HG02623 (cell line): Measurements from ENCODE around the gene PITPNC1.
"Not testable (repeated sequence)": the region's sequence is repeated elsewhere in the genome, so short reads cannot be mapped to it uniquely, and the experiment has no call there.

Experiments used
- ATAC-seq: cut with Tn5 transposase; IDR thresholded peaks from one replicate; pipeline ENCODE4 v1.9.1; 2021; ENCODE audit warnings: moderate library complexity; ENCODE audit not compliant: unreplicated experiment

The PITPNC1 gene

DNA sequence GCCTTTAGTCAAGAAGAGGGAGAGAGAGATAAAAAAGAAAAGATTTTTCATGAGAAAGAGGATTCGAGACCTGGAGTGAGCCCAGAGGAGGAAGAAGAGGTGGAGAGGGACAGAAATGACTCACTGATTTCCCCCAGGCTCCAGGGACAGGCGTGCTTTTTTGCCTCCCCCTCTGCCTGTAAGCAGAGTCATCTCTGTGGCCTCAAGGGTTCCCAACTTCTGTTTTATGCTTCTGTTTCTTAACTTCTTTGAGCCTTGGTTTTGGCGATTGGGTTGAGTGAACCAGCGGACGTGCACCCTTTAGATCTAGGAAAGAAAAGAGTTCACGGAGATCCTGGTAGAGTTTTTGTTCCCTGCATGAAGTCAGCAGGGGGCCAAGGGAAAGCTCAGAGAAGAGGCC, 192.8 kb downstream of the PITPNC1 start:
- no peak for ATAC-seq

DNA sequence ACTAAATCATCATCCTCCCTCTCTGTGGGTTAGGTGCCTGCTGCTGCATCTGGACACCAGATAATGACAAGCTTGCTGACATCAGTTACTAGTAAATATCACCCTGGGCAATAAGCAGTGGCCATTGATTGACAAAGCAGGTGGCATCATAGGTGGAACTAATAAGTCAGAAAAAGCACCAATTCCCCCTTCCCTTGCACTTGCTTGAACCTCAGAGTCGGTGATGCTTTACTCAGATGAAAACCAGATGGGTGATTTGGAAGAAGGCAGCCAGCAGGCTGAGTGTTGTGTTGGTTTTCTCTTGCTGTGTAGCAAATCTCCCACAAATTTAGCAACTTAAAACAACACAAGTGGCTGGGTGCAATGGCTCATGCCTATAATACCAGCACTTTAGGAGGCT, 193.7 kb downstream of the PITPNC1 start:
- no peak for ATAC-seq

DNA sequence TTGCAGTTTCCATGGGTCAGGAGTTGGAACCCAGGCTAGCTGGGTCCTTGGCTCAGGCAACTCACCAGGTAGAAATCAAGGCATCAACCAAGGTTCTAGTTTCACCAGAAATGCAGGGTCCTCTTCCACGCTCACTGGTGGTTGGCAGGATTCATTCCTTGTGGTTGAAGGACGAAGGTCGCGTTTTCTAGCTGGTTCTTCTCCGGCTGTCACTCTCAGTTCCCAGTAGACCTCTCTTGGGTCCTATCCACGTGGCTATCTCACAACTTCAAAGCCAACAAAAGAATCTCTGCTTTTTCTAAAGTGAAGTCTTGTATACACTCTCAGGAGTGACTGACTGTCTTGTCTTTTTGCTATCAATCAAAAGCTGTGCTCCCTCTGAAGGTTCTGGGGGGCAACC, 194.4 kb downstream of the PITPNC1 start:
- no peak for ATAC-seq

DNA sequence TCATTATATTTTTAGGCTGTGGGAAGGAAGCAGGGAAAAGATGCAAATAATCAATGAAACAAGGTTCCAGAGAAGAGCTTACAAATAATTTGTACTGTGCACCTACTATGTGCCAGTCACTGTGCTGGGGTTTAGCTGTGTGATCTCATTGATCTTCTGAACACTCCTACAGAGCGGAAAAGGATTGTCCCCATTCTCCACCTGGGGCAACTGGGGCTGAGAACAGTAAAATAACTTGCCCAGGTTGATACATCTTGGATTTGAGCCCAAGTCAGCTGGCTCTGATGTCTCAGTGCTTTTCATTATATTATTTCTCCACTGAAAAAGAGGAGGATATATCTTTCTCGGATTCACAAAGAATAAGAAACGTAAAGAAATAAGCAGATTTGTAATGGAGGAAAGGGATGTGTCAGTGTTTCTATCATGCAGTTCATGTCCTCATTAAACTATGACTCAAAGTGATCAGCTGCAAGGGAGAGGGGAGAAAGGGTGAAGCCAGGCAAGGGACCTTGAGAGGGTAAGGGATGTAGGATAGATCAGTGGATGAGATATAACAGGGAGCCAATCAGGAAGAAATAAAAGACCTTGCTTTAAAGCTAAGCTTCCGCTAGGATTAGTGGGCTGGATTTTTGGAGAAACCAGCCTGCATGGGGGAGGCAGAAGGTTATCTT, 197.0 kb downstream of the PITPNC1 start:
- ATAC-seq: no peak

DNA sequence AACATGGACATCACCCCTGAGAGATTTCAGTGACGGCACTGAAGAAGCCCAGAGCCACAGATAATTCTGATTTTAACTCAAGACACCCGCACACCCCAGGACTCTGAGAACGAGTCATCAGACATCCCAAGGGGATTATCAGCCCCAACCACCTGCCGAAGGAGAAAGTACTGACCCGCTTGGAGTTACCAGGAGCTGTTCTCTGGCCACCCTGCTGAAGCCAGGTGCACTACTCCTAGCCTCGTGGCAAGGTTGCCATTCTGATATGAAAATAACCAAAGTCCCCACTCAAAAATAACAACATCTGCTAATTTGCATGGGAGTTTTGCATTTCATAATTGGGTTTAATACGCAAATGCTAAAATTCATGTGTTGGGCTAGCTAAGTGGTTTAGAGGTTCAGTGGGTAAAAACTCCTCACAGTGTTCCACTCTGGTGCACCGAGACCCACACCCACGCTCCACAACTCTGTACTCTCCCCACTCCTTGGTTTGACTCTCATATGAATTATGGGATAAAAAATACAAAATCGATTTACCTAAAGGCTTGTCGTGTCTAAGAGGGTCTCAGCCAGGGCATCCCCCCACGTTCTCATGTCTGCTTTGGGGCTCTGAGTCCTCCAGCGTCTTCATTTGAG, 197.7 kb downstream of the PITPNC1 start:
- peak; percentile 26 for ATAC-seq

DNA sequence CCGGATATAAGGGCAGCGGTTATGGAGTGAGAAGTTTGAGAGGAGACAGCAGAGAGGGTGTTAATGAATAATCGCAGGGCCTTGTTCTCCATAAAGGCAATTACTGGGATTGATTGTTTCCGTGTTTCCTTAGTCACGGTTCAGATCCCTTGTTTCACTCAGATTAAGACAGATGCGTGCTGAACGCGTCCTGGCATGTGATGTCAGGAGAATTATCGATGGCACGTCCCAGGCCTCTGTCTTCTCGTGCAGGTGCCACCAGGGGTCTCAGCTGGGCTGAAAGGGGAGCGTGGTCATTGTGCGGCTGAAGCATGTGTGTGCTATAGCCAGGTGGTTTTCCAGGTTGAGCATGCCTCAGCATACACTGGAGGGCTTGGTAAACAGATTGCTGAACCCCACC, 198.2 kb downstream of the PITPNC1 start:
- ATAC-seq: no peak

DNA sequence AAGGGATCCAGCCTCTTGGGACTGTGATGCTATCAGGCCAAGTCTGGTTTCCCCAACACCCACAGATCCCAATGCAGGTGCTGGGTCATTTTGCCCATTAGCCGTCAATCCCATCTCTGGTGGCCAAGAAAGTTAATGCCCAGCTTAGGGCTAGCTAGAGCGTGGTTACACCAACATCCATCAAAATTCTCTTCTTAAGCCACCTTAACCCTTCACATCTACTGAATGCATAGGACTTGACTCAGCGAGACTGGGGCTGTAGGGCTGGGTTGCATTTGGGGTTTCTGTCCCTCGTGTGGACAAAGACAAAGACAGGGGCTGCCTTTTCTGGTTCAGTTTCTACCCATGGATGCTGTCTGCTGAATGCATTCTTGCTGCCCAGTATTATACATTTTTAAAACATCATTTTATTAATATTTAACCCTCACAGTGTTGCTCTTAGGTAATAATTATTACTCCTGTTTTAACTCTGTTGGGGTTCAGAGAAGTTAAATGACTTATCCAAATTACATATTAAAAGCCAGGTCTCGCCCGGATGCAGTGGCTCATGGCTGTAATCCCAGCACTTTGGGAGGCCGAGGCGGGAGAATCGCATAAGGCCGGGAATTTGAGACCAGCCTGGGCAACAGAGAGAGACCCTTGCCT, 199.5 kb downstream of the PITPNC1 start:
- ATAC-seq: no peak

DNA sequence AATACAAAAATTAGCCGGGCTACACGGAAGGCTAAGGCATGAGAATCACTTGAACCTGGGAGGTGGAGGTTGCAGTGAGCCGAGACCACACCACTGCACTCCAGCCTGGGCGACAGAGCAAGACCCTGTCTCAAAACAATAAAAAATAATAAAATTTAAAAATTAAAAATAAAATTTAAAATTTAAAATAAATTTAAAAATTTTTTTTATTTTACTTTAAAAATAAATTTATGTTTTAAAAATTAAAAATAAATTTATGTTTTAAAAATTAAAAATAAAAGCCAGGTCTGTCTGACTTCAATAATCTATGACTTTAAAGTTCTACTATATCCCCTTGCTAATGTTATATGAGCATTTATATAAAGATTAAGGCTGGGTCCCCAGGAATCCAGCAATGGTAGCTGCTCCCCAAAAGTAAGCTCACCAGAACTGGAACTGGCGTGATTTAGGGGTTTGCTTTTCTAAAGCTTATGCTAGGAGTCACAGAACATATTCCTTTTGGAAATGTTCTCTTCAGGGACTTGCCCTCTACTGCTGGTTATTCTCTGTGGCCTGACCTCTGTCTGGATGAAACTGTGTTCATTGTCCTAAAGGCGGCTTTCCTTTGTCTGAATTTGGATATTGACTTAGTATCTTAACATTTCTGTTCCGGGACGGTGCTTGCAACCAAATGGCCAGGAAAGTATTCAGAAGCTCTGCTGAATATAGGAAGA, 200.5 kb downstream of the PITPNC1 start:
- ATAC-seq: no peak

DNA sequence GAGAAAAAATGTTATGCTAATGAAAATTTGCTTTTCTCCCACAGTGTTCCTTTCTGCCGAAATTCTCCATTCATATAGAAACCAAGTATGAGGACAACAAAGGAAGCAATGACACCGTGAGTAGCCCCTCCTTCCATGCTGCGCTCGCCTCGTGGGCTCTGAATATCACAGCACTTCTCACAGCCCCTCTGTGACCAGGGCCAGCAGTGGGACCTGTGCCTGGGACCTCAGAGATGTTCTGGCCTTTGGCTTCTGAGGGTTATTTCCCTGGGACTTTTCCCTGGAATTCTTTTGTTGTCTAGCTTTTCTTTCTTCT, 201.0 kb downstream of the PITPNC1 start:
- ATAC-seq: no peak

DNA sequence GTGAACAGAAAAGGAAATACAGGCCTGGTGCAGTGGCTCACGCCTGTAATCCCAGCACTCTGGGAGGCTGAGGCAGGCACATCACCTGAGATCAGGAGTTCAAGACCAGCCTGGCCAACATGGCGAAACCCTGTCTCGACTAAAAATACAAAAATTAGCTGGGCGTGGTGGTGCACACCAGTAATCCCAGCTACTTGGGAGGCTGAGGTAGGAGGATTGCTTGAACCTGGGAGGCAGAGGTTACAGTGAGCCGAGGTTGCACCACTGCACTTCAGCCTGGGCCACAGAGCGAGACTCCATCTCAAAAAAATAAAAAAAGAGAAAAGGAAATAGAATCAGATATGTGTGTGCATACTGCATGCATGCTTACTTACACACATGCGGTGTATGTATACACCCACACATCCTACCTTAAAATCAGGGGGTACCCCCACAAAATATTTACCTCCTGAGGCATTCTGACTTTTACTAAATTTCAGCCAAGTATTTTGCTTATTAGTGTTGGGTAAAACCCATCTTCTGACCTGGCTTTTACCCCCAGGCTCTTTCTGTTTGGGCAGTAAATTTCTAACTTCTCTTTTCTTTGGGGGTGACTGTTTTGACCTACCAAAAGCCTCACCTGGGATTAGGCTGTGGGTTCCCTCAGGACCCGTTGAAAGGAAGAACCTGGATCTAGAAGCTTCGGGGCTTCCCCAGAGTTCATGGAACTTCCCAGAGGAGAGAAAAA, 201.8 kb downstream of the PITPNC1 start:
- not testable (repeated sequence) for ATAC-seq

DNA sequence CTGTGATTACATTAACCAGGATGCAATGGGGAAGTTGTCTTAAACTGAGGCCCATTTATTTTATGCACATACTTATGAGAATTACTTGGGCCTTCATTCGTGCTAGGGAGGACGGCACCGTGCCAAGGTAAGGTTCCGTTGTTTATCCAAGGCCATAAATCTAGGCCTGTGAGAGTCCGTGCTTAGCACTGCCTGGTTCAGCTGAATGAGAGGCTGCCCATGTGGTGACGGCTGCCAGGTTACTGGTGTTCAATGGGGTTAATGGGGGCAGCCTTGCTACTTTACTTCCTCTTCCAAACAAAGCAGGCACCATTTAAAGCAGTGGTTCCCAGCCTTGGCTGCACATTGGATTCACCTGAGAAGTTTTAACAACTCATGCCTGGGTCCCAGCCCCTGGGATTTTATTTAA, 205.6 kb downstream of the PITPNC1 start:
- no peak for ATAC-seq

DNA sequence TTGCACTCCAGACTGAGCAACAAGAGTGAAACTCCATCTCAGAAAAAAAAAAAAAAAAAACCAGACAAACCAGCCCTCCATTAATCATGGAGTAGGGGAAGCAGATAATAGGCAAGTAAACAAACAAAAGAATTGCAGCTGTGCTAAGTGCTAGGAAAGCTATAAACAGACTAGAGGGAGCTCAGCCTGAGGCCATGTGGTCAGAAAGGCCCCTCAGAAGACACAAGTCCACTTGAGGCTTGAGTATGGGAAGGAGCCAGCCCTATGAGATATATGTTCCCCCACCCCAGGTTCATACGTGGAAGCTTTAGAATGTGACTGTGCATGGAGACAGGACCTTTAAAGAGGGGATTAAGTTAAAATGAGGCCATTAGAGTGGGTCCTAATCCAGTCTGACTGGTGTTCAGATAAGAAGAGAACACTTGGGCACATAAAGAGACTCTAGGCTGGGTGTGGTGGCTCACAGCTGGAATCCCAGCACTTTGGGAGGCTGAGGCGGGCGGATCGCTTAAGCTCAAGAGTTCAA, 208.1 kb downstream of the PITPNC1 start:
- no peak for ATAC-seq

DNA sequence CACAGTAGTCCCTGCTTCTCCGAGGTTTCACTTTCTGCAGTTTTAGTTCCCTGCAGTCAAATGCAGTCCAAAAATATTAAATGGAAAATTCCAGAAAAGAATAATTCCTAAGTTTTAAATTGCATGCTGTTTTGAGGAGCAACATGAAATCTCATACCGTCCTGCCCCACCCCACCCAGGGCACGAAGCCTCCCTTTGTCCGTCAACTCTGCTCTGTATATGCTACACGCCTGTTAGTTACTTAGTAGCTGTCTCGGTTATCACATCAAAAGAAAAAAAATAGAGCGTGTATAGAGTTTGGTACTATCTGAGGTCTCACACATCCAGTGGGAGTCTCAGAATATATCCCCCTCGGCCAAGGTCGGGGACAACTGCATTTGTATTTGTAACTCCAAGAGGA, 211.2 kb downstream of the PITPNC1 start:
- ATAC-seq: no peak

DNA sequence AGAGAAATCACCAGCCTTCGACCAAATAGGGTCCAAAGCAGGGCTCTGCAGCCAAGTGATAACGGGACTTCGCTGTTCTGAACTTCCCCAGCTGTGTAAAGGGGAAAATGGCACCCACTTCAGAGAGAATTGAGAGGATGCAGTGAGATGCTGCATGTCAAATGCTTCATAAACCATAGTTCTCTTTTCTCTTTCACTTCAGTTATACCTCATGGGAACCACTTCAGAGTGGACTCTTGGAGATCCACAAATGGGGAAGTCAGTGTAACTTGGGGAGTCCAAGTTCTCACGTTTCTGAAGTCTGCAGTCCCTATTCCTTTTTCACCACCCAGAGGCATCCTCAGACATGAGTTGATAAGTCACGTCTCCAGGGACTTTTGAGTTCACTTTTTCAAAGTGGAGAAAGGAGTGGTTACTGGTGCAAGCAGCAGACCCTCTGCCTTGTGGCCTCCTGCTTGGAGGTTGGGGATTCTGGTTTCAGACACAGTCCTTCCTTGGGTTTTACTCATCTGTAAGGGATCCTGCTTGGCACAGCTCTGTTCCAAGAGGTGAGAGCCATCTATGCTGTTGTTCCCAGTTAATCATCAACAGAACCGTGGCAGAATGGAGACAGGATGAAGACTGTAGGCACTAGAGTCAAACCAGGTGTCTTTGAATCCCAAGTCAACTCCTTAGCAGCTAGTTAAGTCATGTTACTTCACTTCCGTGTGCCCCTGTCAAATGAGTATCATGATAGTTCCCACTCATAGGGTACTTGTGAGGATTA, 217.2 kb downstream of the PITPNC1 start:
- no peak for ATAC-seq

DNA sequence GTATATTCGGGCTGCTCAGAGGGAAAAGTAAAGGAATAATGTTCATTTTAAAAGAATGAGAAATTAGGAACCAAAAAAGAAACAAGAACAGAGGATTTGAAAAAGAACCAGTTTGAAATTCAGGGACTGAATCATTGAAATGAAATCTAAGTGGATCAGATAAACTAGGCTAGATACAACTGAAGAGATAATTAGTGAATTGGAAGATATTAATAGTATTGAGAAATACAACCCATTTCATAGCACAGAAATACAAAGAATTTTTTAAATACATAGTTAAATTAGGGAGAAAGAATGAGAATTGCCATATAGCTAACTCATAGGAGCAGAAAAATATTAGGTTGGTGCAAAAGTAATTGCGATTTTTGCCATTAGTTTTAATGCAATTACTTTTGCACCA, 223.3 kb downstream of the PITPNC1 start:
- ATAC-seq: no peak

DNA sequence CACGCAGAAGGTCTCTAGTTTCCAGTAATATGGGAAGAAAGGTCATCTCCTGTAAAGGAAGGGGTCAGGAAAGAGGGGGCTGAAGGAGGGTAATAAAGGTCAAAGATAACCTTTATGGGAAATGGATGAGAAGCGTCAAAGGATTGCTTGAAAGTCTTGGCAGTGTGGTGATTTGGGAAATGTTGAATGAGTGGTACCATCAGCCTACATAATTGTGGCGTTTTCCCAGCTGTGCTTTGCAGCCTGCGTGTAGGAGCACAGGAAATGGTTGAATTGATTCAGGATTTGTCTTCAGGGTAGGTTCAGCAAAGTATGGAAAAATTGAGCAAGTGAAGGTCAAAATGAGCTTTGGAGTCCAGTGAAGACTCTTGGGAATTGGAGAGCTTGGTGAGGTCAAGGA, 224.8 kb downstream of the PITPNC1 start:
- ATAC-seq: no peak

DNA sequence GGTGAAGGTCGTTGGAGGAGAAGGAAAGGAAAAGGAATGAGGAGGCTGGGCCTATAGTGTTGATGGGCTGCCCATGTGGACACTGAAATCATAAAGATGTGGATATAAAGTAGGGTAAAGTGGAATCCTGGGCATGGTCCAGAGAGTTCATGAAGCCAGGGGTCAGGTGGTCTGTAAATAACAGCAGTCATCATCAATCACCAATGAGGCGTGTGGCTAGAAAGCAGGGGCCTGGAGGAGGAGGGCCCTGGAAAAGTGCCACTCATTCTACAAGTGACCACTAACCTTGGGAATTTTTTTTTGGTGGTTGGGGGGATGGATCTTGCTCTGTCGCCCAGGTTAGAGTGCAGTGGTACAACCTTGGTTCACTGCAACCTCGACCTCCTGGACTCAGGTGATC, 225.4 kb downstream of the PITPNC1 start:
- no peak for ATAC-seq

DNA sequence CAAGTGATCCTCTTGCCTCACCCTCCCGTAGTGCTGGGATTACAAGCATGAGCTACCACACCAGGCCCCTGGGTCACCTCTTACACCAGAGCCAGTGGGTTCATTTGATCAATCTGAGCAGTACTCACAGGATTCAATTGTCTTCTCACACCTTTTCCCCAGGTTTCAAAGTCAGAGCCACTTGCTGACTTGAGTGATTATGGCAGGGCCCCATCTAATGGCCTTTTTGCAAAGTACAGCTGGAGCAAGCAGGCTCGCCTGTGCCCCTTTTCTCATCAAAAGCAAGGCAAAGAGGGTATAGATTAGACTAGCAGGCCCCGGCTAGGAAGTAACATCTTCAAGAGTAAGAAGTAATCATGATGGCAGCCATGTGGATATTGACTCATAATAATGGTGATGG, 225.9 kb downstream of the PITPNC1 start:
- ATAC-seq: no peak

DNA sequence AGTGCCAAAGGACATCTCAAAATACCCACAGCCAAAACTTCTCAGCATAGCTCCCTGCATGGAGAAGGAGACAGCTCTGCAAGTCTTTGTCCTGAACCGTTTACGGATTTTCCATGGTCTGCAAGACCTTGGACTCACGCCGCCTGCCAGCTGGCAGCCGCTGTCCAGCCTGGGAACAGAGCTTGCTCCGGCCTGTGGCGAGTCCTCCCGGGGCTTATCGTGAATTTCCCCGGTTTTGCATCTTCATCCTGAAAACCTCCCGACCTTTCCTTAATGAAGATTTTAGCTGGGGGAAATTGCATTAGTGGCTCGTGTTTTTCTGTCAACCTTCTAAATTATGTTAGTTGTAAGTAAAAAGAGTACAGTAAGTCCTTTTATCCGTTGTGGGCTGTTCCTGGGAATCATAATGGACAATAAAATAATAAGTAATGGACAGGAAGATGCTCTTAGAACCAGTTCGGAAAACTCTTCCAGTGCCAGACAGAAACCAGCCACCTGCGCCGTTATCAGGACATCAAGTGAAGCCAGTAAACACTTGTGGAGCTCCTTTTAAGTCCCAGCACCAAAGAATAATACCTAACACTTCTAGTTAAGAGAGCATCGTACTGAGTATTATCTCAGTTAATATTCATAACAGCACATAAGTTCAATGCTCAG, 228.3 kb downstream of the PITPNC1 start:
- no peak for ATAC-seq

DNA sequence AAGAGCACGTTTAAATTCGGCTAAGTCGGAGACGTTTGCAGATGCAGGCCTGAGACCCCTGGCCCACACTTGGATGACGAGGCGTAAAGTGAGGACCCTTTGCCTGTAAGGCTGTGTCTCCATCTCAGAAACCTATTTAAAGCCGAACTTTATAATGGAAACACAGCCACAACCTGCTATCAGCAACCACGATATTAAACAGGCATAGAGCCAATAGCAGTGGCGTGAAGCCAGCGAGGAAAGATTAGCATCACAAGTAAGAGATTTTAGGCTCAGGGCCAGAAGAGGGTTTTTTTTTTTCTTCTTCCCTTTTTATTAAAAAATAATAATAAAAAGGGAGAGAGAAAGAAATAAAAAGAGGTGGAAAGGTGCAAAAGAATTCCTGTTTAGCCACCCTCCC, 229.4 kb downstream of the PITPNC1 start:
- ATAC-seq: no peak
